ENCODE data around the gene NRXN3.

The NRXN3 gene

GRCh38 chr14:79279645-79280597 is 1109.7 kb downstream of the NRXN3 start:
- no peak for TF ChIP-seq GATA2 (IDR thresholded peaks at IDR 0.05; ENCODE audit: low read depth, low read length)
- TF ChIP-seq GATA3 (IDR thresholded peaks at IDR 0.05; ENCODE audit: low read depth, low read length): no peak

GRCh38 chr14:79281244-79282152 is 1111.3 kb downstream of the NRXN3 start:
- no peak for TF ChIP-seq GATA2 (IDR thresholded peaks at IDR 0.05; ENCODE audit: low read depth, low read length)
- no peak for TF ChIP-seq GATA3 (IDR thresholded peaks at IDR 0.05; ENCODE audit: low read depth, low read length)

- TF ChIP-seq GATA3 (IDR thresholded peaks at IDR 0.05; ENCODE audit: low read depth, low read length) (no peak), GATA2 (IDR thresholded peaks at IDR 0.05; ENCODE audit: low read depth, low read length) (no peak)
These were observed 1114.4 kb downstream of the NRXN3 start for GRCh38 chr14:79284621-79285020.

- TF ChIP-seq GATA3 (IDR thresholded peaks at IDR 0.05; ENCODE audit: low read depth, low read length) (no peak), GATA2 (IDR thresholded peaks at IDR 0.05; ENCODE audit: low read depth, low read length) (no peak)
These were observed 1115.1 kb downstream of the NRXN3 start for GRCh38 chr14:79285263-79285662.

GRCh38 chr14:79287976-79288375 is 1117.8 kb downstream of the NRXN3 start:
- TF ChIP-seq GATA3 (IDR thresholded peaks at IDR 0.05; ENCODE audit: low read depth, low read length) (no peak), GATA2 (IDR thresholded peaks at IDR 0.05; ENCODE audit: low read depth, low read length) (no peak)

GRCh38 chr14:79293482-79294177 is 1123.5 kb downstream of the NRXN3 start:
- TF ChIP-seq GATA2 (IDR thresholded peaks at IDR 0.05; ENCODE audit: low read depth, low read length) (no peak), GATA3 (IDR thresholded peaks at IDR 0.05; ENCODE audit: low read depth, low read length) (no peak)

GRCh38 chr14:79294499-79294898 is 1124.3 kb downstream of the NRXN3 start:
- TF ChIP-seq GATA2 (IDR thresholded peaks at IDR 0.05; ENCODE audit: low read depth, low read length) (no peak), GATA3 (IDR thresholded peaks at IDR 0.05; ENCODE audit: low read depth, low read length) (no peak)

- TF ChIP-seq GATA3 (IDR thresholded peaks at IDR 0.05; ENCODE audit: low read depth, low read length): no peak
- no peak for TF ChIP-seq GATA2 (IDR thresholded peaks at IDR 0.05; ENCODE audit: low read depth, low read length)
These were observed 1125.2 kb downstream of the NRXN3 start for GRCh38 chr14:79295385-79295784.

GRCh38 chr14:79298373-79298772 is 1128.2 kb downstream of the NRXN3 start:
- TF ChIP-seq GATA2 (IDR thresholded peaks at IDR 0.05; ENCODE audit: low read depth, low read length) (no peak), GATA3 (IDR thresholded peaks at IDR 0.05; ENCODE audit: low read depth, low read length) (no peak)

GRCh38 chr14:79299162-79299561 is 1129.0 kb downstream of the NRXN3 start:
- TF ChIP-seq GATA2 (IDR thresholded peaks at IDR 0.05; ENCODE audit: low read depth, low read length) (no peak), GATA3 (IDR thresholded peaks at IDR 0.05; ENCODE audit: low read depth, low read length) (no peak)

- TF ChIP-seq GATA2 (IDR thresholded peaks at IDR 0.05; ENCODE audit: low read depth, low read length) (no peak), GATA3 (IDR thresholded peaks at IDR 0.05; ENCODE audit: low read depth, low read length) (no peak)
These were observed 1134.1 kb downstream of the NRXN3 start for GRCh38 chr14:79304279-79304678.

- TF ChIP-seq GATA3 (IDR thresholded peaks at IDR 0.05; ENCODE audit: low read depth, low read length) (no peak), GATA2 (IDR thresholded peaks at IDR 0.05; ENCODE audit: low read depth, low read length) (no peak)
These were observed 1136.4 kb downstream of the NRXN3 start for GRCh38 chr14:79306546-79306945.

GRCh38 chr14:79318371-79318770 is 1148.2 kb downstream of the NRXN3 start:
- TF ChIP-seq GATA3 (IDR thresholded peaks at IDR 0.05; ENCODE audit: low read depth, low read length): no peak
- TF ChIP-seq GATA2 (IDR thresholded peaks at IDR 0.05; ENCODE audit: low read depth, low read length): no peak

GRCh38 chr14:79320561-79320960 is 1150.4 kb downstream of the NRXN3 start:
- TF ChIP-seq GATA3 (IDR thresholded peaks at IDR 0.05; ENCODE audit: low read depth, low read length): no peak
- TF ChIP-seq GATA2 (IDR thresholded peaks at IDR 0.05; ENCODE audit: low read depth, low read length): no peak

Measured in SH-SY5Y (cell line).